ENCODE measurements around the gene VPS13C. TPM values are rescaled to one million over a fixed set of nuclear protein-coding genes. Genes with fewer than 3 reads are reported as not detected.
"Not testable (repeated sequence)": the region's sequence is repeated elsewhere in the genome, so short reads cannot be mapped to it uniquely, and the experiment has no call there.

The VPS13C gene
- total RNA-seq, 1 donor from 2014 or later, result 38.6 TPM

DNA sequence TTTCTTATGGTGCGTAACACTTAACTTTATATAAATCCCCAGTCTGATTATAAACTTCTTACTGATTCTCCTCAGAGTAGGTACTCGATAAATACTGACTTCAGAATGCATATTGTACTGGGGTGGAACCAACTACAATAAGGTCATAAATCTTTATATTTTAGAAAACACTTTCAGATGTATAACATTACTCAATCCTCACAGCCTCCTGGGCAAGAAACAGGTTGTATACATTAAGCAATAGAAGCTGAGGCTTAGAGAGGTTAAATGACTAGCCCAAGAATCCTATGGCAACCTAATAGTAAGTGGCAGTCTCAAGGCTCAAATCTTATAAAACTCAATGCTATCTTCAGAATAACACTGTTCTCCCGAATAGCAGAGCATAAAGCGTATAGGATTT is 9.1 kb downstream of the VPS13C start:
- ATAC-seq, result no peak
- intact Hi-C loops (cut with micrococcal nuclease), result no loop called here
- DNase-seq, result no peak

DNA sequence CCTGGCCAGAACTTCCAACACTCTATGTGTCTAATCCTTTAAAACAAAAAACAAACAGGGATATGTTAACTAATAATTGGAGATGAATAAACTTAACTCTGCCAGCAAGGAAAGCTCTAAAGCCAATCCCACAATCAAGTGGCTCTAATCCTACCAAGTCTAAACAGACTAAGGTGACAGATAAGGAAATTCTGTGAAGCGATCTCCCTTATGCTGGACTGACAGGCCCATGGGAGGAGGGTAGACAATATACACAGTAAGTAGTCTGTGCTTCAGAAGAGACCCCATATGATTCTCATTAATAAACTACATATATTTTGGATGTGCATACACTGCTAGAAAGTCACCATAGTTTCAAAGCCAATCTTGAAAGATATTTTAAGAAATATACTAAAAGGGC is 10.1 kb downstream of the VPS13C start:
- ATAC-seq, result no peak
- intact Hi-C loops (cut with micrococcal nuclease), result no loop called here

DNA sequence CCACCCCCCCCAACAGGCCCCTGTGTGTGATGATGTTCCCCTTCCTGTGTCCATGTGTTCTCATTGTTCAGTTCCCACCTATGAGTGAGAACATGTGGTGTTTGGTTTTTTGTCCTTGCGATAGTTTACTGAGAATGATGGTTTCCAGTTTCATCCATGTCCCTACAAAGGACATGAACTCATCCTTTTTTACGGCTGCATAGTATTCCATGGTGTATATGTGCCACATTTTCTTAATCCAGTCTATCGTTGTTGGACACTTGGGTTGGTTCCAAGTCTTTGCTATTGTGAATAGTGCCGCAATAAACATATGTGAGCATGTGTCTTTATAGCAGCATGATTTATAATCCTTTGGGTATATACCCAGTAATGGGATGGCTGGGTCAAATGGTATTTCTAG is 12.0 kb downstream of the VPS13C start:
- ATAC-seq; DNase-seq; intact Hi-C loops (cut with micrococcal nuclease): not testable (repeated sequence)

More for the DNA sequence above, 10.1 kb downstream of the VPS13C start:
- DNase-seq, result no peak

DNA sequence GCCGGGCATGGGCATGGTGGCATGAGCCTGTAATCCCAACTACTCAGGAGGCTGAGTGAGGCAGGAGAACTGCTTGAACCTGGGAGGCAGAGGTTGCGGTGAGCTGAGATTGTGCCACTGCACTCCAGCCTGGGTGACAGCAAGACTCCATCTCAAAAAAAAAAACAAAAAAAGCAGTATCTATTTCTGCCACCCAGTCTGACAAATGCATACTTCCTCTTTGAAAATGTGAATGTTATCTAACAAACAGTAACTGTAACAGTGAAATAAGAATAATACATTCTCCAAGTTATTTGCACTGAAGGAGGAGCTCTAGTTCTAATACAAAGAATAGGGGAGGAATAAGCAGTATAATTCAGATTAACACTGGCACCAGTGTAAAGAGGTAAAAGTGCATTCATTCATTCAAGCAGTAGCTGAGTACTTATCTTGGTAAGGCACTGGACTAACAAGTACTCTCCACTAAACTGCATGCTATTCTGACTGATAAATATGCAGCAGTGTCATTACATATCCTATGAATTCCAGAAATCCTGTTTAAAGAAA is 12.9 kb downstream of the VPS13C start:
- DNase-seq, result no peak
- no peak for ATAC-seq

DNA sequence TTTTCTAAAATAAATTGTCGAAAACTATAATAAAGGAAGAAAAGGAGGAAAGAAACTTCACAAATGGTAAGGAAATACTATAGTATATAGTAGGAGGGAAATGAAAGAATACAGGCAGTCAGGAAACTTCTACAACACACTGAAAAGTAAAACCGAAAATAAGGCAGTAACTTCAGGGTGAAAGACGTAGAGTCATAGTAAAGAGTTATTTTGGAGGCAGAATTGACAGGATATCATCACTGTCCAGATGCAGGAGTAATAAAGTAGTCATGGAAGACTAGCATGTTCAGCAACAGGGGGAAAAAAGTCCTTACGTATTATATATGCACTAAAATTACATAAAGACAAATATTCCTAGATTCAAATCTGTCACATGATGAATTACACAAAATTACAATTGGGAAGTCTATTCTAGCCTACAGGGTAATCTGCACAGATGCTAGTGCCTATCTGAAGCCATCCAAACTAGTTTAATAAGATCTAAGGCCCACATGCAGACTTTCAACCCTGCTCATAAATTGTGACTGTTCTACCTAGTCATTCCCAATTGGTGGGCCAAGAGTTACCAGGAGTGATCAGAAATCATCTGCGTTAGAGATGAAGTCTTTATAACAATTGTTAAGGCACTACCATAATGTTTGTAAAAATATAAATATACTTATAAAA is 14.0 kb downstream of the VPS13C start:
- DNase-seq (no peak), ATAC-seq (no peak)
- intact Hi-C loops (cut with micrococcal nuclease), result no loop called here

More for the DNA sequence above, 12.9 kb downstream of the VPS13C start:
- intact Hi-C loops (cut with micrococcal nuclease), result no loop called here

- no peak for DNase-seq
- no peak for ATAC-seq
- intact Hi-C loops (cut with micrococcal nuclease), result no loop called here
Observed at GRCh38 chr15:62035256-62035924, 24.9 kb downstream of the VPS13C start.

GRCh38 chr15:62027916-62028315 is 32.3 kb downstream of the VPS13C start:
- DNase-seq (no peak), ATAC-seq (no peak)

GRCh38 chr15:62027263-62027565 is 33.0 kb downstream of the VPS13C start:
- no peak for ATAC-seq
- intact Hi-C loops (cut with micrococcal nuclease), result no loop called here

More at GRCh38 chr15:62027916-62028315, 32.3 kb downstream of the VPS13C start:
- intact Hi-C loops (cut with micrococcal nuclease), result no loop called here

DNA sequence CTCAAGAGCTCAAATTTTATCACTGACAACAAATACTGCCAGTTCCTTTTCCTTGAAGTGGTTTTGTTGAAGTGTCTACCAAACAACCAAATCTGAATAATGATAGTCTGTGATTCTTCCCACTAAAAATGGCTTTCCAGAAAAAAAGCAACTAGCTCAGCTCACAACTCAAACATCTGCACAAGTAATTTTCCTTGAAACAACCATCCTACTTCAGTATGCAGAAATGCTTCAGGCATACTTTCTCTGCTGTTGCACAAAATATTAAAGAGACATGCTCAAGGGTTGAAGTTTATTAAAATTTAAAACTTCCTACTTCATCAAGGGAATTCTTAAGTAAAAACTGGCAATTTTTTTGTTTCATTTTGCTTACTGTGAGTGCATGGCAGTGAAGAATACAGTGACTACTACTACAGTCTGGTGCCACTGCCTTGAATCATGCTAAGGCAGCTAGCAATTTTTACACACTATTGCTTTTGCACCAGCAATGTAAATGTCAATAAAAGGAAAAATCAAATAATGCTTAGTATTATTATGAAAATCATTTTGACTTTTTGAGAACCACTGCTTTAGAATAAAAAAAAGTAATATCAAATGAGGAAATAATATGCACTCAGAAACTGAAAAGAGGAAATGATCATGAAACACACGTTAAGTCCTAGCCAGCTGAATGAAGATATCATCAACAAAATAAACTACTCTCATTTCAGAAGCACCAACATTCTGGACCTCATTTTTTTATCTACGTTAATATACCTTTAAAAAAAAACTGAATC is 33.6 kb downstream of the VPS13C start:
- intact Hi-C loops (cut with micrococcal nuclease), result no loop called here
- DNase-seq, result no peak
- ATAC-seq, result no peak

More at GRCh38 chr15:62027263-62027565, 33.0 kb downstream of the VPS13C start:
- no peak for DNase-seq

DNA sequence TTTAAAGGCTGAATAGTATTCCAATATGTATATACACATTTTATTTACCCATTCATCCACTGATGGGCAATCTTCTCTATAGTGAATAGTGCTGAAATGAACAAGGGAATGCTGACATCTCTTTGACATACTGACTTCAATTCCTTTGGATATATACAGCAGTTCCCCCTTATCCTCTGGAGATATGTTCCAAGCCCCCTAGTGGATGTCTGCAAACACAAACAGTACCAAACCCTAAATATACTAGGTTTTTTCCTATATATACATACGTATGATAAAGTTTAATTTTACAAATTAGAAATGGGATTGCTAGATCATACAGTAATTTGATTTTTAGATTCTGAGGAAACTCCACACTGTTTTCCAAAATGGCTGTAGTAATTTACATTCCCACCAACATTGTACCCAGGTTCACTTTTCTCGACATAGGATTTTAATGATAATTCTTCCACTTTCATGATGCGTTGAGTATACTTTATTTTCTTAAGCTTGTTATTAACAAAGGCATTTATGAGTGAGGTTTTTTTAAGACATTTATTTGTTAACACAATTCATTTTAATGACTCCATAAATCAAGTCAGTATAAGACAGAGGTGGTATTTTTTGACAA is 38.2 kb downstream of the VPS13C start:
- no peak for DNase-seq
- intact Hi-C loops (cut with micrococcal nuclease), result no loop called here

GRCh38 chr15:62020576-62021160 is 39.6 kb downstream of the VPS13C start:
- DNase-seq (no peak), ATAC-seq (no peak)
- intact Hi-C loops (cut with micrococcal nuclease), result no loop called here

More for the DNA sequence above, 38.2 kb downstream of the VPS13C start:
- ATAC-seq, result no peak

DNA sequence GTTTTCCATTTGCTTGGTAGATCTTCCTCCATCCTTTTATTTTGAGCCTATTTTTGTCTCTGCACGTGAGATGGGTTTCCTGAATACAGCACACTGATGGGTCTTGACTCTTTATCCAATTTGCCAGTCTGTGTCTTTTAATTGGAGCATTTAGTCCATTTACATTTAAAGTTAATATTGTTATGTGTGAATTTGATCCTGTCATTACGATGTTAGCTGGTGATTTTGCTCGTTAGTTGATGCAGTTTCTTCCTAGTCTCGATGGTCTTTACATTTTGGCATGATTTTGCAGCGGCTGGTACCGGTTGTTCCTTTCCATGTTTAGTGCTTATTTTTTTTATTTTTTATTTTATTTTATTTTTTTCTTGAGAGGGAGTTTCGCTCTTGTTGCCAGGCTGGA is 54.9 kb downstream of the VPS13C start:
- intact Hi-C loops (cut with micrococcal nuclease); ATAC-seq; DNase-seq: not testable (repeated sequence)

GRCh38 chr15:61997786-61998185 is 62.5 kb downstream of the VPS13C start:
- intact Hi-C loops (cut with micrococcal nuclease), result no loop called here
- no peak for ATAC-seq
- DNase-seq, result no peak

DNA sequence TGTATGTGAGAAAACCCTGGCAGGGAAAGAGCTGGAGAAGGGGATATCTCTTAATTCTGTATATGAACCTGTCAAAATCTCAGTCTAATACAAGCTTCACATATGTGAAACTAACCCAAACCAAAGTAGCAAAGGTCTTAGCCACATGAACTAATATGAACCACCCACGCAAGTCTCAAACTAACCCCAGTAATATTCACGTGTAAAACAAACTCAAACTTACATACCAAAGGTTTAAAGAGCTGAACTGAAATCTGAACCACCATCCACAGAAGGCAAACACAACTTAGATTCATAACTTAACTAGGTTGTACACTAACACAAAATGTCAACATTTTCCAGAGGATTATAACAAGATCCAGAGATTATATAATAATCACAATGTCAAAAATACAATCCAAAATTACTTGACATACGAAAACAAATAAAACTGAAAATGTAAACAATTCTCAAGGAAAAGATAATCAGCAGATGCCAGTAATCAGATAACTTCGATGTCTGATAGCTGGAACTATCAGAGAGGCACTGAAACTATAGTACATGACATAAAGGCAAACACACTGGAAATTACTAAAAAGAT is 64.1 kb downstream of the VPS13C start:
- intact Hi-C loops (cut with micrococcal nuclease), result no loop called here
- no peak for DNase-seq
- no peak for ATAC-seq

- ATAC-seq (no peak), DNase-seq (no peak)
- intact Hi-C loops (cut with micrococcal nuclease), result no loop called here
Observed at GRCh38 chr15:61994216-61994615, 66.0 kb downstream of the VPS13C start.

DNA sequence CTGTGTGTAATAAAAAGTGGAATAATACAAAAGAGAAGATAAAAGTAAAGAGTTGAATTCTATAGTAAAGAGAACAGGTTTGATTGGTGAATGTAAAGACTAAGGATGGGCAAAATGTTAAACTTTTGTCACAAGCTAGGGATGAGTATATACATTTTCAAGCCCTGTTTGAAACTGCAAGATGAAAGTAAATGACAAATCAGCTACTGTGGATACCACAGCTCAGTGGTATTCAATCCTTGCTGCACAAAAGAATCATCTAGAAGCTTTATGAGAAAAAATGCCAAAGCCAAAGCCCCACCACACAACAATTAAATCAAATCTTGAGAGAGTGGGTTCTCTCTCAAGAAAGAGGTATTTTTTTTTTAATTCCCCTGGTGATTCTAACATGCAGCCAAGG is 67.7 kb downstream of the VPS13C start:
- intact Hi-C loops (cut with micrococcal nuclease), result no loop called here
- no peak for ATAC-seq

GRCh38 chr15:61989667-61990066 is 70.6 kb downstream of the VPS13C start:
- intact Hi-C loops (cut with micrococcal nuclease), result no loop called here
- ATAC-seq (no peak), DNase-seq (no peak)

More for the DNA sequence above, 67.7 kb downstream of the VPS13C start:
- DNase-seq, result no peak

DNA sequence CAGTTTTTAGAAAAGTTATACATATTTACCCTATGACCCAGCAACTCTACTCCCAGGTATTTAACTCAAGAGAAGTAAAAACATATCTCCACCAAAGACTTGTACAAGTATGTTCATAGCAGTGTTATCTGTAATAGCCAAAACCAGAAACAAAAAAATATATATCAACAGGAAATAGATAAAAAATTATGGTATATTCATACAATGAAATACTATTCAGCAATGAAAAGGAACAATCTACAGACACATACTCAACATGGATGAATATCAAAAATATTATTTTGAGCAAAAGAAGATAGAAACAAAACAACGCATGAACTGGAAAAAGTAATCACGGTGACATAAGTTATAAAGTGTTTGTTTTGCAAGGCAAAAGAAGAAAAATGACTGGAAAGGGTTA is 72.4 kb downstream of the VPS13C start:
- DNase-seq, result no peak
- ATAC-seq, result no peak
- intact Hi-C loops (cut with micrococcal nuclease), result no loop called here

GRCh38 chr15:61983081-61983480 is 77.2 kb downstream of the VPS13C start:
- no peak for DNase-seq
- ATAC-seq, result no peak
- intact Hi-C loops (cut with micrococcal nuclease), result no loop called here
